Endothelial cell of umbilical vein (primary cell): Measurements from ENCODE around the gene ANKRD23. TPM values are rescaled to one million over a fixed set of nuclear protein-coding genes. Genes with fewer than 3 reads are reported as not detected.
A peak's percentile ranks its signal among the peaks of the same experiment; 100 is the strongest.

Experiments used
- BruUV-seq: library from RNA; stranded (reverse); fragments of 400-500 nt; replicated peaks from 2 replicates; lab custom pipeline; 2021; lab: Mats Ljungman, UMichigan
- CTCF ChIA-PET: fragments of 300-600, 350-600 bp; sonication (Branson Sonifier 250); formaldehyde crosslinking; loops from one replicate; lab custom pipeline; 2021; ENCODE audit warnings: antibody characterized with exemption, inconsistent platforms; lab: Charles Lee
- POLR2A ChIA-PET: fragments of 300-600, 350-600 bp; sonication (Branson Sonifier 250); formaldehyde crosslinking; loops from one replicate; lab custom pipeline; 2021; ENCODE audit warnings: antibody characterized with exemption, inconsistent platforms; lab: Charles Lee
- DNase-seq: peaks from one replicate; pipeline ENCODE4 v3.0.0-alpha.2; 2011; ENCODE audit warnings: low read depth, low spot score
- FAIRE-seq: peaks from 2 replicates; lab custom pipeline; 2011; peaks lifted over from hg19 to GRCh38; lab: Jason Lieb, UNC
- H2AFZ ChIP-seq: 2 replicates; pipeline ENCODE4 v1.6.0; 2012; ENCODE audit warnings: low read depth, low read length, control low read depth, inconsistent platforms
- H3K27ac ChIP-seq: 2 replicates; pipeline ENCODE4 v1.5.1; 2011; ENCODE audit warnings: low read depth, mild to moderate bottlenecking, control low read depth, low read length, moderate library complexity; ENCODE audit not compliant: insufficient read depth
- H3K27me3 ChIP-seq, 2 experiments: 2 replicates each; pipeline versions ENCODE4 v1.6.0 to v1.6.1; 2011; ENCODE audit warnings: low read length in 2 of 2, mixed read lengths in 1 of 2; ENCODE audit not compliant: control insufficient read depth in 2 of 2, insufficient read depth in 2 of 2
- H3K36me3 ChIP-seq, 2 experiments: 2 replicates in 1 of 2; 3 replicates in 1 of 2; pipeline ENCODE4 v1.5.1; 2011; ENCODE audit warnings: low read length in 2 of 2, mild to moderate bottlenecking in 1 of 2, moderate library complexity in 1 of 2; ENCODE audit not compliant: control insufficient read depth in 2 of 2, insufficient read depth in 2 of 2; ENCODE audit errors: extremely low read depth in 1 of 2
- H3K4me1 ChIP-seq: 3 replicates; pipeline ENCODE4 v1.5.1; 2011; ENCODE audit warnings: mild to moderate bottlenecking, low read length; ENCODE audit not compliant: control insufficient read depth, insufficient read depth; ENCODE audit errors: extremely low read depth
- H3K4me2 ChIP-seq: 2 replicates; pipeline ENCODE4 v1.6.1; 2011; ENCODE audit warnings: low read length, control low read depth, mixed read lengths; ENCODE audit not compliant: insufficient read depth
- H3K4me3 ChIP-seq, 3 experiments: fragments of 200-600 bp in 1 of 3; sonication (generic), shearing (Covaris generic) in 1 of 3; replicated peaks in 1 of 3; 2 replicates each; pipeline ENCODE4 v1.5.1; 2011 to 2016; ENCODE audit warnings: control low read depth in 3 of 3, low read length in 3 of 3, mild to moderate bottlenecking in 2 of 3, inconsistent platforms in 1 of 3, low read depth in 1 of 3, moderate library complexity in 1 of 3; ENCODE audit not compliant: insufficient read depth in 1 of 3
- H3K79me2 ChIP-seq: 2 replicates; pipeline ENCODE4 v1.6.0; 2012; ENCODE audit warnings: low read length, inconsistent platforms; ENCODE audit not compliant: control insufficient read depth, insufficient read depth
- H3K9ac ChIP-seq: replicated peaks from 2 replicates; pipeline ENCODE3; 2011; ENCODE audit warnings: low read length, control low read depth; ENCODE audit not compliant: insufficient read depth; ENCODE audit errors: extremely low read depth
- H3K9me1 ChIP-seq: replicated peaks from 3 replicates; pipeline ENCODE4 v1.6.0; 2011; ENCODE audit warnings: mild to moderate bottlenecking, low read length; ENCODE audit not compliant: control insufficient read depth, insufficient read depth; ENCODE audit errors: extremely low read depth
- H3K9me3 ChIP-seq: replicated peaks from 2 replicates; pipeline ENCODE4 v1.5.1; 2012; ENCODE audit warnings: low read length, inconsistent platforms; ENCODE audit not compliant: control insufficient read depth, insufficient read depth
- H4K20me1 ChIP-seq: replicated peaks from 2 replicates; pipeline ENCODE3; 2011; ENCODE audit warnings: mild to moderate bottlenecking, low read length; ENCODE audit not compliant: control insufficient read depth, insufficient read depth; ENCODE audit errors: extremely low read depth
- CTCF ChIP-seq, 2 donors: IDR thresholded peaks; 1 replicate in 1 of 2; 2 replicates in 1 of 2; pipeline ENCODE4 v1.5.1; 2011; ENCODE audit warnings: low read length in 2 of 2, mild to moderate bottlenecking in 2 of 2, moderate library complexity in 2 of 2, control low read depth in 1 of 2, inconsistent platforms in 1 of 2, low read depth in 1 of 2; ENCODE audit not compliant: insufficient read depth in 1 of 2; ENCODE audit errors: extremely low read depth in 1 of 2
- EZH2 ChIP-seq: IDR thresholded peaks from 2 replicates; pipeline ENCODE4 v1.6.1; 2012; ENCODE audit warnings: borderline replicate concordance, low read depth, mild to moderate bottlenecking, moderate library complexity, low read length, inconsistent platforms; ENCODE audit not compliant: severe bottlenecking
- FOS ChIP-seq: IDR thresholded peaks from 2 replicates; pipeline ENCODE4 v1.6.1; 2011; ENCODE audit warnings: mild to moderate bottlenecking, low read length, moderate library complexity, borderline replicate concordance; ENCODE audit not compliant: insufficient read depth
- GATA2 ChIP-seq: IDR thresholded peaks from 2 replicates; pipeline ENCODE4 v1.7.0; 2011; ENCODE audit warnings: low read depth, mild to moderate bottlenecking, moderate library complexity, mixed read lengths, low read length; ENCODE audit not compliant: insufficient read length, insufficient read depth
- JUN ChIP-seq: IDR thresholded peaks from 2 replicates; pipeline ENCODE4 v1.6.1; 2011; ENCODE audit warnings: borderline replicate concordance, low read depth; ENCODE audit not compliant: insufficient read length, insufficient read depth
- MYC ChIP-seq: IDR thresholded peaks from one replicate; pipeline ENCODE4 v1.6.1; 2011; ENCODE audit warnings: mild to moderate bottlenecking, low read depth, low read length
- POLR2A ChIP-seq: IDR thresholded peaks from 2 replicates; pipeline ENCODE4 v1.6.1; 2012; ENCODE audit warnings: low read depth, mild to moderate bottlenecking, control low read depth, low read length
- POLR2AphosphoS5 ChIP-seq: IDR thresholded peaks from 2 replicates; pipeline ENCODE4 v1.6.1; 2012; ENCODE audit warnings: low read depth, mild to moderate bottlenecking, control low read depth, low read length, moderate library complexity; ENCODE audit not compliant: insufficient read depth
- dilution Hi-C: fragments of 300-500 bp; cut with MboI; formaldehyde crosslinking; loops from one replicate; pipeline ENCODE4 v1.15.0; 2019; ENCODE audit warnings: low sequenced_read_pairs; ENCODE audit not compliant: extremely low pct_ligation_motif_present
- intact Hi-C: fragments of 100-400 bp; cut with micrococcal nuclease; formaldehyde crosslinking; loops from one replicate; pipeline ENCODE4 v1.10.0; 2022
- polyA plus RNA-seq, 4 experiments: library from polyadenylated mRNA; depleted of rRNA in 3 of 4; stranded (reverse) in 3 of 4; unstranded in 1 of 4; fragments of >200 nt; gene quantifications; 2 replicates each; pipeline versions ENCODE4 v1.2.1 to v1.2.3, GENCODE V29; 2011 to 2012; ENCODE audit warnings: missing spikeins in 1 of 4
- total RNA-seq: library from RNA; stranded (reverse); gene quantifications from 2 replicates; pipeline ENCODE4 v1.2.3, GENCODE V29; 2021
- TF ChIP-seq, protein P1 (sequence below): IDR thresholded peaks from 2 replicates; pipeline ENCODE4 v1.6.1; 2011; ENCODE audit not compliant: insufficient read depth, insufficient read length

ANKRD23 gene
- total and polyA plus RNA-seq, 2 donors (not counting 3 experiments of a cell fraction or from before 2014, with no cell fraction given): 1.7 to 3.6 TPM

- dilution Hi-C loops: no loop called here
- Histone ChIP-seq H3K36me3 (peaks cover 4 to 20% of the 10 kb centered on the region in 2 experiments), H2AFZ (peak overlapping the region; percentile 66), H3K27me3 (peaks cover 10 to 16% of the 10 kb centered on the region in 2 experiments), H3K4me1 (peaks cover 34% of the 10 kb centered on the region), H4K20me1 (no peaks in the 10 kb centered on the region), H3K4me3 (peak overlapping the region; percentile 59 to 86 (median 65)), H3K9me1 (no peaks in the 10 kb centered on the region), H3K4me2 (peak overlapping the region; percentile 60), H3K79me2 (no peaks in the 10 kb centered on the region), H3K9me3 (no peaks in the 10 kb centered on the region), H3K27ac (no peak overlapping the region), H3K9ac (peak overlapping the region; percentile 76)
- ChIA-PET CTCF (interaction anchor here (0.6 to 6.5 kb wide), 15 partner anchors 10 to 337 kb away, joined by 3 to 81 read pairs (median 3); partner anchors contain the start of genes ANKRD39 and CNNM3), POLR2A (interaction anchor here (1.1 kb wide), 1 partner anchor 11 kb away, joined by 6 read pairs; the partner anchor contains the start of gene ANKRD39)
- DNase-seq (peak; percentile 82), FAIRE-seq (peak; percentile 78)
- TF ChIP-seq, protein P1, sequence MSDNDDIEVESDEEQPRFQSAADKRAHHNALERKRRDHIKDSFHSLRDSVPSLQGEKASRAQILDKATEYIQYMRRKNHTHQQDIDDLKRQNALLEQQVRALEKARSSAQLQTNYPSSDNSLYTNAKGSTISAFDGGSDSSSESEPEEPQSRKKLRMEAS: no peak
- TF ChIP-seq EZH2: no peak
- TF ChIP-seq POLR2A: peak; percentile 75
- no peak for TF ChIP-seq GATA2
- peak; percentile 13 for TF ChIP-seq POLR2AphosphoS5
- TF ChIP-seq MYC: no peak
- no peak for TF ChIP-seq FOS
- TF ChIP-seq CTCF (IDR thresholded peaks at IDR 0.05; ENCODE audit: extremely low read depth in 1 of 2, insufficient read depth in 1 of 2, low read depth in 1 of 2, low read length in 2 of 2): peak; percentile 70 to 73
- no peak for TF ChIP-seq JUN
- BruUV-seq: no TSS peak
- intact Hi-C loops: no loop called here
Measured at GRCh38 chr2:96868555-96869280, 24.9 kb upstream of the ANKRD23 start.
